ENCODE results near the gene SNED1.

DNA sequence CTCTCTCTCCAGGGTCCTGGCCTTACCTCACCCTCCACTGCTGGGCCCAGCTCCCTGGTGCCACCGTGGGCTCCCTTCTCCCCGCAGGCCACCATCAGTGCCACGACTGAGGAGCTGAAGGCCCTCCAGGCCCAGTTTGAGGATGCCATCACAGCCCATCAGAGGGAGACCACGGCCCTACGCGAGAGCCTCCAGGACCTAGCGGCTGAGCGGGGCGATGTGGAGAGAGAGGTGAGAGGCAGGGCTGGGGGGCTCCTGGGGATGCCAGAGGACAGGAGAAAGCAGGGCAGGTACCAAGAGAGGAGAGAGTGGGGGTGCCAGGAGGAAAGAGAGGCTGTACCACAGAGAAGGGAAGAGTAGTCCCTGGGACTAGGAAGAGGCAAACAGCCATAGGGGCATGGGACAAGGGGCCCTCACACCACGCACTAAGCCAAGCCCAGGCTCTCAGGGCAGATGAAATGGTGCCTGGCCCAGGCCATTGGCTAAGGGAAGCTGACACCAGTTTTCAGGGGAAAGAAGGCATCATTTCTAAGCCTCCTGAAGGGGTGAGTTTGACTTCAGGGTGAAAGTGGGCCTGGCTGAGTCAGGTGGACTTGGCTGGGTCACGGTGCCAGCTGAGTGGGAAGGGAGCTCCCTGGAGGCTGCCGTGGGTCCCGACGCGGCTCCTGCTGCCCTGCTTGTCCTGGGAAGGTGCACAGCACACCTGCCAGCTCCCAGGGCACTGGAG, 39.0 kb upstream of the SNED1 start:
- TF ChIP-seq, protein P1, sequence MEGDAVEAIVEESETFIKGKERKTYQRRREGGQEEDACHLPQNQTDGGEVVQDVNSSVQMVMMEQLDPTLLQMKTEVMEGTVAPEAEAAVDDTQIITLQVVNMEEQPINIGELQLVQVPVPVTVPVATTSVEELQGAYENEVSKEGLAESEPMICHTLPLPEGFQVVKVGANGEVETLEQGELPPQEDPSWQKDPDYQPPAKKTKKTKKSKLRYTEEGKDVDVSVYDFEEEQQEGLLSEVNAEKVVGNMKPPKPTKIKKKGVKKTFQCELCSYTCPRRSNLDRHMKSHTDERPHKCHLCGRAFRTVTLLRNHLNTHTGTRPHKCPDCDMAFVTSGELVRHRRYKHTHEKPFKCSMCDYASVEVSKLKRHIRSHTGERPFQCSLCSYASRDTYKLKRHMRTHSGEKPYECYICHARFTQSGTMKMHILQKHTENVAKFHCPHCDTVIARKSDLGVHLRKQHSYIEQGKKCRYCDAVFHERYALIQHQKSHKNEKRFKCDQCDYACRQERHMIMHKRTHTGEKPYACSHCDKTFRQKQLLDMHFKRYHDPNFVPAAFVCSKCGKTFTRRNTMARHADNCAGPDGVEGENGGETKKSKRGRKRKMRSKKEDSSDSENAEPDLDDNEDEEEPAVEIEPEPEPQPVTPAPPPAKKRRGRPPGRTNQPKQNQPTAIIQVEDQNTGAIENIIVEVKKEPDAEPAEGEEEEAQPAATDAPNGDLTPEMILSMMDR (IDR thresholded peaks at IDR 0.05), result no peak
- TF ChIP-seq EP300 (IDR thresholded peaks at IDR 0.05) (no peak), POLR2A (IDR thresholded peaks at IDR 0.05) (no peak)

All from suprapubic skin (tissue), 3 donors.